Measurements from ENCODE around the gene LRSAM1.

Gene LRSAM1

GRCh38 chr9:127516835-127517607, 65.7 kb downstream of the LRSAM1 start:
- DNase-seq (ENCODE audit: low read depth in 2 of 2), result no peak

- no peak for DNase-seq (ENCODE audit: low read depth in 2 of 2)
Measured at GRCh38 chr9:127517620-127518019, 66.3 kb downstream of the LRSAM1 start.

- DNase-seq (ENCODE audit: low read depth in 2 of 2), result no peak
Measured at GRCh38 chr9:127518091-127518856, 67.0 kb downstream of the LRSAM1 start.

GRCh38 chr9:127519301-127520166, 68.2 kb downstream of the LRSAM1 start:
- DNase-seq (ENCODE audit: low read depth in 2 of 2), result peak in 1 of 2 donors; percentile 14

GRCh38 chr9:127520941-127521918, 69.9 kb downstream of the LRSAM1 start:
- DNase-seq (ENCODE audit: low read depth in 2 of 2), result no peak

GRCh38 chr9:127521919-127522304, 70.6 kb downstream of the LRSAM1 start:
- no peak for DNase-seq (ENCODE audit: low read depth in 2 of 2)

- DNase-seq (ENCODE audit: low read depth in 2 of 2), result no peak
Measured at GRCh38 chr9:127522727-127523126, 71.4 kb downstream of the LRSAM1 start.

- no peak for DNase-seq (ENCODE audit: low read depth in 2 of 2)
Measured at GRCh38 chr9:127523312-127523851, 72.1 kb downstream of the LRSAM1 start.

GRCh38 chr9:127524373-127524772, 73.1 kb downstream of the LRSAM1 start:
- no peak for DNase-seq (ENCODE audit: low read depth in 2 of 2)

GRCh38 chr9:127525401-127526188, 74.3 kb downstream of the LRSAM1 start:
- DNase-seq (ENCODE audit: low read depth in 2 of 2), result no peak

GRCh38 chr9:127526655-127527559, 75.6 kb downstream of the LRSAM1 start:
- no peak for DNase-seq (ENCODE audit: low read depth in 2 of 2)

GRCh38 chr9:127527560-127528268, 76.4 kb downstream of the LRSAM1 start:
- DNase-seq (ENCODE audit: low read depth in 2 of 2), result no peak

- DNase-seq (ENCODE audit: low read depth in 2 of 2), result no peak
Measured at GRCh38 chr9:127528422-127529251, 77.3 kb downstream of the LRSAM1 start.

GRCh38 chr9:127529671-127530070, 78.4 kb downstream of the LRSAM1 start:
- no peak for DNase-seq (ENCODE audit: low read depth in 2 of 2)

- no peak for DNase-seq (ENCODE audit: low read depth in 2 of 2)
Measured at GRCh38 chr9:127530206-127530941, 79.1 kb downstream of the LRSAM1 start.

GRCh38 chr9:127531676-127532075, 80.4 kb downstream of the LRSAM1 start:
- no peak for DNase-seq (ENCODE audit: low read depth in 2 of 2)

Data from activated CD8-positive, alpha-beta memory T cell treated with anti-CD3 and anti-CD28 coated beads for 4 hours (primary cell).